ACC112 (cell line): Measurements from ENCODE around the gene UTP20.

ENCODE experiments used
- H2AFZ ChIP-seq: fragments of 200-600 bp; sonication (generic); one replicate; pipeline ENCODE4 v1.6.0; 2017; ENCODE audit warnings: antibody characterized with exemption, low read length; ENCODE audit not compliant: unreplicated experiment
- H3K27ac ChIP-seq: fragments of 200-600 bp; sonication (generic); 2 replicates; pipeline ENCODE4 v1.5.1; 2014; ENCODE audit warnings: low read depth, mild to moderate bottlenecking, antibody characterized with exemption, low read length, moderate library complexity
- H3K27me3 ChIP-seq: fragments of 200-600 bp; sonication (generic); 2 replicates; pipeline ENCODE4 v1.6.1; 2014; ENCODE audit warnings: mild to moderate bottlenecking, antibody characterized with exemption, low read length, moderate library complexity, mixed read lengths; ENCODE audit not compliant: insufficient read depth
- H3K36me3 ChIP-seq: fragments of 200-600 bp; sonication (generic); 2 replicates; pipeline ENCODE4 v1.6.1; 2016; ENCODE audit warnings: mild to moderate bottlenecking, antibody characterized with exemption, low read length, moderate library complexity, mixed read lengths; ENCODE audit not compliant: insufficient read depth
- H3K4me1 ChIP-seq: fragments of 200-600 bp; sonication (generic); one replicate; pipeline ENCODE4 v1.6.1; 2016; ENCODE audit warnings: low read length, mixed read lengths; ENCODE audit not compliant: insufficient read depth, unreplicated experiment, control insufficient read depth
- H3K4me3 ChIP-seq: fragments of 200-600 bp; sonication (generic); 2 replicates; pipeline ENCODE4 v1.5.1; 2014; ENCODE audit warnings: mild to moderate bottlenecking, low read depth, low read length
- H3K79me2 ChIP-seq: fragments of 200-600 bp; sonication (generic); one replicate; pipeline ENCODE4 v1.6.0; 2016; ENCODE audit warnings: low read length; ENCODE audit not compliant: control insufficient read depth, unreplicated experiment, insufficient read depth

UTP20 gene

GRCh38 chr12:101323255-101323654 is 43.4 kb downstream of the UTP20 start:
- no peak overlapping the region for H3K27ac ChIP-seq
- H3K36me3 ChIP-seq = peaks cover 8% of the 10 kb centered on the region; the same call in 1 of the 2 replicates
- no peak overlapping the region for H3K4me3 ChIP-seq
- H2AFZ ChIP-seq = no peak overlapping the region
- no peaks in the 10 kb centered on the region for H3K79me2 ChIP-seq
- no peaks in the 10 kb centered on the region for H3K27me3 ChIP-seq
- H3K4me1 ChIP-seq = no peaks in the 10 kb centered on the region

- no peaks in the 10 kb centered on the region for H3K79me2 ChIP-seq
- H3K27ac ChIP-seq = no peak overlapping the region
- no peaks in the 10 kb centered on the region for H3K27me3 ChIP-seq
- no peak overlapping the region for H3K4me3 ChIP-seq
- peaks cover 24% of the 10 kb centered on the region; the same call in 1 of the 2 replicates for H3K36me3 ChIP-seq
- H3K4me1 ChIP-seq = no peaks in the 10 kb centered on the region
- H2AFZ ChIP-seq = no peak overlapping the region
Measured at GRCh38 chr12:101325590-101325989, 45.7 kb downstream of the UTP20 start.

GRCh38 chr12:101327051-101327450 is 47.1 kb downstream of the UTP20 start:
- Histone ChIP-seq H3K27me3 (no peaks in the 10 kb centered on the region), H3K79me2 (no peaks in the 10 kb centered on the region), H3K4me1 (no peaks in the 10 kb centered on the region), H3K4me3 (no peak overlapping the region), H3K27ac (no peak overlapping the region), H2AFZ (no peak overlapping the region), H3K36me3 (peaks cover 34% of the 10 kb centered on the region; the same call in 1 of the 2 replicates)

GRCh38 chr12:101327546-101327945 is 47.6 kb downstream of the UTP20 start:
- Histone ChIP-seq H3K36me3 (peaks cover 34% of the 10 kb centered on the region; the same call in 1 of the 2 replicates), H3K27ac (no peak overlapping the region), H3K4me1 (no peaks in the 10 kb centered on the region), H3K4me3 (no peak overlapping the region), H3K79me2 (no peaks in the 10 kb centered on the region), H3K27me3 (no peaks in the 10 kb centered on the region), H2AFZ (no peak overlapping the region)

GRCh38 chr12:101328917-101329316 is 49.0 kb downstream of the UTP20 start:
- no peak overlapping the region for H2AFZ ChIP-seq

GRCh38 chr12:101330631-101331030 is 50.7 kb downstream of the UTP20 start:
- H3K27me3 ChIP-seq = no peaks in the 10 kb centered on the region
- H2AFZ ChIP-seq = no peak overlapping the region
- no peaks in the 10 kb centered on the region for H3K79me2 ChIP-seq
- H3K4me3 ChIP-seq = no peak overlapping the region
- peaks cover 34% of the 10 kb centered on the region; the same call in 1 of the 2 replicates for H3K36me3 ChIP-seq
- H3K4me1 ChIP-seq = no peaks in the 10 kb centered on the region
- H3K27ac ChIP-seq = no peak overlapping the region

More at GRCh38 chr12:101328917-101329316, 49.0 kb downstream of the UTP20 start:
- Histone ChIP-seq H3K4me3 (no peak overlapping the region), H3K79me2 (no peaks in the 10 kb centered on the region), H3K4me1 (no peaks in the 10 kb centered on the region), H3K27me3 (no peaks in the 10 kb centered on the region), H3K36me3 (peaks cover 34% of the 10 kb centered on the region; the same call in 1 of the 2 replicates), H3K27ac (no peak overlapping the region)

GRCh38 chr12:101336437-101336836 is 56.5 kb downstream of the UTP20 start:
- H2AFZ ChIP-seq = no peak overlapping the region
- H3K27ac ChIP-seq = no peak overlapping the region
- no peaks in the 10 kb centered on the region for H3K79me2 ChIP-seq
- H3K27me3 ChIP-seq = no peaks in the 10 kb centered on the region
- no peaks in the 10 kb centered on the region for H3K4me1 ChIP-seq
- peaks cover 7% of the 10 kb centered on the region for H3K36me3 ChIP-seq
- no peak overlapping the region for H3K4me3 ChIP-seq

GRCh38 chr12:101338087-101338486 is 58.2 kb downstream of the UTP20 start:
- H3K4me1 ChIP-seq = no peaks in the 10 kb centered on the region
- H3K79me2 ChIP-seq = no peaks in the 10 kb centered on the region
- no peak overlapping the region for H3K4me3 ChIP-seq
- H2AFZ ChIP-seq = no peak overlapping the region
- H3K27ac ChIP-seq = no peak overlapping the region
- H3K36me3 ChIP-seq = peaks cover 9% of the 10 kb centered on the region
- H3K27me3 ChIP-seq = no peaks in the 10 kb centered on the region

- Histone ChIP-seq H2AFZ (no peak overlapping the region), H3K36me3 (peaks cover 30% of the 10 kb centered on the region), H3K79me2 (no peaks in the 10 kb centered on the region), H3K27ac (no peak overlapping the region), H3K4me3 (no peak overlapping the region), H3K4me1 (no peaks in the 10 kb centered on the region), H3K27me3 (no peaks in the 10 kb centered on the region)
Measured at GRCh38 chr12:101343893-101344292, 64.0 kb downstream of the UTP20 start.

GRCh38 chr12:101351682-101352081 is 71.8 kb downstream of the UTP20 start:
- Histone ChIP-seq H3K36me3 (peaks cover 51% of the 10 kb centered on the region), H3K4me3 (no peak overlapping the region), H3K27ac (no peak overlapping the region), H3K27me3 (no peaks in the 10 kb centered on the region), H3K4me1 (no peaks in the 10 kb centered on the region), H2AFZ (no peak overlapping the region), H3K79me2 (no peaks in the 10 kb centered on the region)

- no peaks in the 10 kb centered on the region for H3K27me3 ChIP-seq
- no peak overlapping the region for H2AFZ ChIP-seq
- H3K36me3 ChIP-seq = peaks cover 21% of the 10 kb centered on the region
- H3K27ac ChIP-seq = no peak overlapping the region
- no peaks in the 10 kb centered on the region for H3K79me2 ChIP-seq
- H3K4me1 ChIP-seq = no peaks in the 10 kb centered on the region
- H3K4me3 ChIP-seq = no peak overlapping the region
Measured at GRCh38 chr12:101356794-101357193, 76.9 kb downstream of the UTP20 start.
